Astrocyte (in vitro differentiated cells and primary cell): Measurements from ENCODE around the gene TTC7B.
A peak's percentile ranks its signal among the peaks of the same experiment; 100 is the strongest.

ENCODE experiments used
- EZH2 ChIP-seq: IDR thresholded peaks from 2 replicates; pipeline ENCODE4 v1.6.1; 2012; ENCODE audit warnings: mild to moderate bottlenecking, low read length, inconsistent platforms; ENCODE audit not compliant: insufficient read depth
- TF ChIP-seq, protein P1 (sequence below): IDR thresholded peaks from 2 replicates; pipeline ENCODE4 v1.5.1; 2011; ENCODE audit warnings: low read depth, mild to moderate bottlenecking, inconsistent platforms, low read length, moderate library complexity; ENCODE audit not compliant: insufficient read depth

DNA sequence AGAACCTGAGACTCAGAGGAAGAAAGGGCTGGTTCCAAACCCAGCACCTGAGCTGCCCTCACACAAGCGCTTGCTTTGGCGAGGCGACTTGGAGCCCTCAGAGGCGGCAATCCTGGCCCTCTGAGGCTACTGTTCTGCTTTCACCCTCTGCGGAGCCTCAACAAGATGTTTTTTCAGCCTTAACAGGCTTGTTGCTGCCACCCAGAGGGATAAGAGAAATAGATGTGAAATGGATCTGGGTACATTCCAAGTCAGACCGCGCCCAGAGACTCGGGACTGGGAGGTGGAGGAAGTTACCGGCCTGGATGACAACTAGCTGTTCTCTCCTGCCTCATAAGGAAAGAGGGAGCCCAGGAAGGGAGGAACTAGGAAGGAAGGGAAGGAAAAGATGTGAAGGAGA, 89.6 kb downstream of the TTC7B start:
- TF ChIP-seq, protein P1, sequence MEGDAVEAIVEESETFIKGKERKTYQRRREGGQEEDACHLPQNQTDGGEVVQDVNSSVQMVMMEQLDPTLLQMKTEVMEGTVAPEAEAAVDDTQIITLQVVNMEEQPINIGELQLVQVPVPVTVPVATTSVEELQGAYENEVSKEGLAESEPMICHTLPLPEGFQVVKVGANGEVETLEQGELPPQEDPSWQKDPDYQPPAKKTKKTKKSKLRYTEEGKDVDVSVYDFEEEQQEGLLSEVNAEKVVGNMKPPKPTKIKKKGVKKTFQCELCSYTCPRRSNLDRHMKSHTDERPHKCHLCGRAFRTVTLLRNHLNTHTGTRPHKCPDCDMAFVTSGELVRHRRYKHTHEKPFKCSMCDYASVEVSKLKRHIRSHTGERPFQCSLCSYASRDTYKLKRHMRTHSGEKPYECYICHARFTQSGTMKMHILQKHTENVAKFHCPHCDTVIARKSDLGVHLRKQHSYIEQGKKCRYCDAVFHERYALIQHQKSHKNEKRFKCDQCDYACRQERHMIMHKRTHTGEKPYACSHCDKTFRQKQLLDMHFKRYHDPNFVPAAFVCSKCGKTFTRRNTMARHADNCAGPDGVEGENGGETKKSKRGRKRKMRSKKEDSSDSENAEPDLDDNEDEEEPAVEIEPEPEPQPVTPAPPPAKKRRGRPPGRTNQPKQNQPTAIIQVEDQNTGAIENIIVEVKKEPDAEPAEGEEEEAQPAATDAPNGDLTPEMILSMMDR = peak; percentile 6
- TF ChIP-seq EZH2 = no peak
